ENCODE measurements around the gene FOXJ3. TPM values are rescaled to one million over a fixed set of nuclear protein-coding genes. Genes with fewer than 3 reads are reported as not detected.

FOXJ3 gene
- total and polyA plus RNA-seq, 8 donors: 39.6 to 65.2 (median 57.0) TPM

- Histone ChIP-seq H3K36me3 (no peaks in the 10 kb centered on the region), H3K27ac (no peak overlapping the region), H3K9me3 (no peaks in the 10 kb centered on the region), H3K4me3 (no peak overlapping the region), H3K27me3 (no peaks in the 10 kb centered on the region), H3K4me1 (no peaks in the 10 kb centered on the region)
- ATAC-seq: no peak
- DNase-seq: no peak
- TF ChIP-seq CTCF (IDR thresholded peaks at IDR 0.05): no peak
- intact Hi-C loops (cut with DNase I): no loop called here
These were observed 106.1 kb downstream of the FOXJ3 start for GRCh38 chr1:42228938-42229337.

GRCh38 chr1:42223036-42223435 lies 112.0 kb downstream of the FOXJ3 start:
- intact Hi-C loops (cut with DNase I): no loop called here
- no peak for TF ChIP-seq CTCF (IDR thresholded peaks at IDR 0.05)
- no peak for ATAC-seq

GRCh38 chr1:42221952-42222606 lies 113.0 kb downstream of the FOXJ3 start:
- no peak for TF ChIP-seq CTCF (IDR thresholded peaks at IDR 0.05)
- no peaks in the 10 kb centered on the region for H3K9me3 ChIP-seq
- peaks cover 0 to 5% of the 10 kb centered on the region in 2 donors for H3K4me1 ChIP-seq
- DNase-seq (no peak), ATAC-seq (no peak)
- H3K36me3 ChIP-seq: no peaks in the 10 kb centered on the region
- no peak overlapping the region for H3K4me3 ChIP-seq
- H3K27me3 ChIP-seq: no peaks in the 10 kb centered on the region
- intact Hi-C loops (cut with DNase I): no loop called here
- H3K27ac ChIP-seq: no peak overlapping the region

More at GRCh38 chr1:42223036-42223435, 112.0 kb downstream of the FOXJ3 start:
- no peak for DNase-seq
- H3K27ac ChIP-seq: no peak overlapping the region
- H3K27me3 ChIP-seq: no peaks in the 10 kb centered on the region
- H3K4me3 ChIP-seq: no peak overlapping the region
- no peaks in the 10 kb centered on the region for H3K9me3 ChIP-seq
- no peaks in the 10 kb centered on the region for H3K36me3 ChIP-seq
- peaks cover 0 to 5% of the 10 kb centered on the region in 2 donors for H3K4me1 ChIP-seq

- Histone ChIP-seq H3K27me3 (no peaks in the 10 kb centered on the region), H3K4me1 (peaks cover 0 to 5% of the 10 kb centered on the region in 2 donors), H3K4me3 (no peak overlapping the region), H3K27ac (no peak overlapping the region), H3K36me3 (no peaks in the 10 kb centered on the region), H3K9me3 (no peaks in the 10 kb centered on the region)
- TF ChIP-seq CTCF (IDR thresholded peaks at IDR 0.05): no peak
- DNase-seq (no peak), ATAC-seq (no peak)
- intact Hi-C loops (cut with DNase I): no loop called here
These were observed 113.6 kb downstream of the FOXJ3 start for GRCh38 chr1:42221456-42221855.

- ATAC-seq (no peak), DNase-seq (no peak)
- intact Hi-C loops (cut with DNase I): no loop called here
- Histone ChIP-seq H3K27me3 (no peaks in the 10 kb centered on the region), H3K27ac (no peak overlapping the region), H3K9me3 (no peaks in the 10 kb centered on the region), H3K4me3 (no peak overlapping the region), H3K36me3 (no peaks in the 10 kb centered on the region), H3K4me1 (peaks cover 0 to 12% of the 10 kb centered on the region in 2 donors)
- TF ChIP-seq CTCF (IDR thresholded peaks at IDR 0.05): no peak
These were observed 115.4 kb downstream of the FOXJ3 start for GRCh38 chr1:42219627-42220026.

All from left lung (tissue), 10 donors.